K562 (cell line): ENCODE measurements around the gene UBL7. TPM values are rescaled to one million over a fixed set of nuclear protein-coding genes. Genes with fewer than 3 reads are reported as not detected.

ENCODE experiments used
- ARID4B ChIP-seq: sonication (generic); formaldehyde crosslinking; IDR thresholded peaks from 2 replicates; pipeline ENCODE4 v1.8.0; 2022; ENCODE audit warnings: mild to moderate bottlenecking, missing genetic modification reagents
- BMI1 ChIP-seq: fragments of 150-350 bp; IDR thresholded peaks from 2 replicates; pipeline ENCODE4 v1.6.1; 2014; ENCODE audit warnings: low read length
- CTBP1 ChIP-seq: fragments of 450-650 bp; IDR thresholded peaks from 2 replicates; pipeline ENCODE4 v1.6.1; 2016; ENCODE audit warnings: borderline replicate concordance
- DNMT1 ChIP-seq: fragments of 450-650 bp; IDR thresholded peaks from 2 replicates; pipeline ENCODE4 v1.6.1; 2016; ENCODE audit warnings: antibody characterized with exemption, mild to moderate bottlenecking
- KDM2B ChIP-seq: fragments of 250-450 bp; sonication (Bioruptor Pico); IDR thresholded peaks from 2 replicates; pipeline ENCODE4 v1.8.0; 2021; ENCODE audit warnings: mild to moderate bottlenecking, moderate library complexity
- MTA2 ChIP-seq: fragments of 450-650 bp; IDR thresholded peaks from 2 replicates; pipeline ENCODE4 v1.6.1; 2016; ENCODE audit warnings: low read depth
- MTA3 ChIP-seq: fragments of 450-650 bp; formaldehyde crosslinking; IDR thresholded peaks from 2 replicates; pipeline ENCODE4 v1.6.1; 2017; ENCODE audit warnings: mild to moderate bottlenecking, borderline replicate concordance
- POLR2B ChIP-seq: fragments of 450-650 bp; IDR thresholded peaks from 2 replicates; pipeline ENCODE4 v1.6.1; 2018; ENCODE audit warnings: low read depth; ENCODE audit not compliant: partially characterized antibody
- SLC30A9 ChIP-seq: fragments of 250-450 bp; sonication (Bioruptor Pico); IDR thresholded peaks from 2 replicates; pipeline ENCODE4 v1.8.0; 2022; ENCODE audit warnings: mild to moderate bottlenecking, moderate library complexity
- TAL1 ChIP-seq: fragments of 450-650 bp; IDR thresholded peaks from 2 replicates; pipeline ENCODE4 v1.6.1; 2016; ENCODE audit warnings: mild to moderate bottlenecking
- TBL1XR1 ChIP-seq, 2 experiments: IDR thresholded peaks; 2 replicates each; pipeline ENCODE4 v1.6.1; 2012; ENCODE audit warnings: improper control_type of control experiment in 2 of 2, low read length in 2 of 2, mild to moderate bottlenecking in 1 of 2
- ZFP91 ChIP-seq: sonication (generic); formaldehyde crosslinking; IDR thresholded peaks from 2 replicates; pipeline ENCODE4 v1.8.0; 2022; ENCODE audit warnings: mild to moderate bottlenecking, missing genetic modification reagents
- ZNF165 ChIP-seq: fragments of 250-450 bp; sonication (Bioruptor Pico); IDR thresholded peaks from 2 replicates; pipeline ENCODE4 v1.4.0; 2020; ENCODE audit warnings: borderline replicate concordance
- polyA plus RNA-seq, 8 experiments: library from polyadenylated mRNA; depleted of rRNA in 4 of 8; stranded (reverse) in 5 of 8; unstranded in 3 of 8; fragments of >200 nt; fragmentation: Nextera tagmentation in 2 of 8; fragmentation: Illumina TruSeq in 1 of 8; extraction: Ambion mirVana in 2 of 8; extraction: Trizol in 1 of 8; gene quantifications; 2 replicates each; pipeline versions ENCODE4 v1.2.1 to v1.2.3, GENCODE V29; 2011 to 2014; ENCODE audit warnings: inconsistent platforms in 1 of 8, missing spikeins in 1 of 8
- total RNA-seq, 7 experiments: library from RNA; depleted of rRNA in 6 of 7; stranded (reverse); fragments of >200 nt in 6 of 7; fragmentation: Illumina TruSeq in 2 of 7; extraction: Trizol in 2 of 7; gene quantifications; 2 replicates each; pipeline versions ENCODE4 v1.2.1 to v1.2.3, GENCODE V29; 2011 to 2021; ENCODE audit warnings: low replicate concordance in 1 of 7
- TF ChIP-seq, protein P1 (sequence below): sonication (generic); formaldehyde crosslinking; IDR thresholded peaks from 2 replicates; pipeline ENCODE4 v1.8.0; 2023; ENCODE audit warnings: missing genetic modification reagents, mild to moderate bottlenecking, borderline replicate concordance
- TF ChIP-seq, protein P2 (sequence below): fragments of 450-650 bp; formaldehyde crosslinking; IDR thresholded peaks from 2 replicates; pipeline ENCODE4 v1.4.0; 2022; ENCODE audit warnings: missing genetic modification characterization

Gene UBL7
- total and polyA plus RNA-seq, 9 of the 15 experiments (the other 6 are each of a cell fraction or from before 2014, with no cell fraction given) = 19.2 to 63.4 (median 44.9) TPM

GRCh38 chr15:74425630-74426029 lies 35.3 kb downstream of the UBL7 start (continued):
- TF ChIP-seq ZFP91 (CRISPR knock-in tag) (no peak), POLR2B (no peak), MTA3 (0 out of 2 replicates have a peak, but pooled peaks have one; percentile 28), TAL1 (peak; percentile 71), DNMT1 (no peak), KDM2B (CRISPR knock-in tag) (no peak), SLC30A9 (CRISPR knock-in tag) (no peak), MTA2 (peak; percentile 53; the same call in 1 of the 2 replicates), BMI1 (no peak), ZNF165 (CRISPR knock-in tag) (no peak), TBL1XR1 (IDR thresholded peaks at IDR 0.05; ENCODE audit: low read length in 2 of 2) (no peak; a peak in 1 of 4 replicates), CTBP1 (peak; percentile 67), ARID4B (CRISPR knock-in tag) (peak; percentile 39; the same call in 1 of the 2 replicates)
- TF ChIP-seq, protein P1, sequence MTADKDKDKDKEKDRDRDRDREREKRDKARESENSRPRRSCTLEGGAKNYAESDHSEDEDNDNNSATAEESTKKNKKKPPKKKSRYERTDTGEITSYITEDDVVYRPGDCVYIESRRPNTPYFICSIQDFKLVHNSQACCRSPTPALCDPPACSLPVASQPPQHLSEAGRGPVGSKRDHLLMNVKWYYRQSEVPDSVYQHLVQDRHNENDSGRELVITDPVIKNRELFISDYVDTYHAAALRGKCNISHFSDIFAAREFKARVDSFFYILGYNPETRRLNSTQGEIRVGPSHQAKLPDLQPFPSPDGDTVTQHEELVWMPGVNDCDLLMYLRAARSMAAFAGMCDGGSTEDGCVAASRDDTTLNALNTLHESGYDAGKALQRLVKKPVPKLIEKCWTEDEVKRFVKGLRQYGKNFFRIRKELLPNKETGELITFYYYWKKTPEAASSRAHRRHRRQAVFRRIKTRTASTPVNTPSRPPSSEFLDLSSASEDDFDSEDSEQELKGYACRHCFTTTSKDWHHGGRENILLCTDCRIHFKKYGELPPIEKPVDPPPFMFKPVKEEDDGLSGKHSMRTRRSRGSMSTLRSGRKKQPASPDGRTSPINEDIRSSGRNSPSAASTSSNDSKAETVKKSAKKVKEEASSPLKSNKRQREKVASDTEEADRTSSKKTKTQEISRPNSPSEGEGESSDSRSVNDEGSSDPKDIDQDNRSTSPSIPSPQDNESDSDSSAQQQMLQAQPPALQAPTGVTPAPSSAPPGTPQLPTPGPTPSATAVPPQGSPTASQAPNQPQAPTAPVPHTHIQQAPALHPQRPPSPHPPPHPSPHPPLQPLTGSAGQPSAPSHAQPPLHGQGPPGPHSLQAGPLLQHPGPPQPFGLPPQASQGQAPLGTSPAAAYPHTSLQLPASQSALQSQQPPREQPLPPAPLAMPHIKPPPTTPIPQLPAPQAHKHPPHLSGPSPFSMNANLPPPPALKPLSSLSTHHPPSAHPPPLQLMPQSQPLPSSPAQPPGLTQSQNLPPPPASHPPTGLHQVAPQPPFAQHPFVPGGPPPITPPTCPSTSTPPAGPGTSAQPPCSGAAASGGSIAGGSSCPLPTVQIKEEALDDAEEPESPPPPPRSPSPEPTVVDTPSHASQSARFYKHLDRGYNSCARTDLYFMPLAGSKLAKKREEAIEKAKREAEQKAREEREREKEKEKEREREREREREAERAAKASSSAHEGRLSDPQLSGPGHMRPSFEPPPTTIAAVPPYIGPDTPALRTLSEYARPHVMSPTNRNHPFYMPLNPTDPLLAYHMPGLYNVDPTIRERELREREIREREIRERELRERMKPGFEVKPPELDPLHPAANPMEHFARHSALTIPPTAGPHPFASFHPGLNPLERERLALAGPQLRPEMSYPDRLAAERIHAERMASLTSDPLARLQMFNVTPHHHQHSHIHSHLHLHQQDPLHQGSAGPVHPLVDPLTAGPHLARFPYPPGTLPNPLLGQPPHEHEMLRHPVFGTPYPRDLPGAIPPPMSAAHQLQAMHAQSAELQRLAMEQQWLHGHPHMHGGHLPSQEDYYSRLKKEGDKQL = no peak
- TF ChIP-seq, protein P2, sequence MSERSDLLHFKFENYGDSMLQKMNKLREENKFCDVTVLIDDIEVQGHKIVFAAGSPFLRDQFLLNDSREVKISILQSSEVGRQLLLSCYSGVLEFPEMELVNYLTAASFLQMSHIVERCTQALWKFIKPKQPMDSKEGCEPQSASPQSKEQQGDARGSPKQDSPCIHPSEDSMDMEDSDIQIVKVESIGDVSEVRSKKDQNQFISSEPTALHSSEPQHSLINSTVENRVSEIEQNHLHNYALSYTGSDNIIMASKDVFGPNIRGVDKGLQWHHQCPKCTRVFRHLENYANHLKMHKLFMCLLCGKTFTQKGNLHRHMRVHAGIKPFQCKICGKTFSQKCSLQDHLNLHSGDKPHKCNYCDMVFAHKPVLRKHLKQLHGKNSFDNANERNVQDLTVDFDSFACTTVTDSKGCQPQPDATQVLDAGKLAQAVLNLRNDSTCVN (CRISPR knock-in tag) = no peak
